Kidney epithelial cell (primary cell): ENCODE data around the gene RAP1GDS1. TPM values are rescaled to one million over a fixed set of nuclear protein-coding genes. Genes with fewer than 3 reads are reported as not detected.

Experiments
- DNase-seq: peaks from one replicate; pipeline ENCODE4 v3.0.0-alpha.2; 2010; ENCODE audit warnings: low read depth
- H3K27me3 ChIP-seq: 2 replicates; pipeline ENCODE4 v1.6.0; 2011; ENCODE audit warnings: low read length; ENCODE audit not compliant: control insufficient read depth, insufficient read depth
- H3K36me3 ChIP-seq: 2 replicates; pipeline ENCODE4 v1.5.1; 2011; ENCODE audit warnings: low read length; ENCODE audit not compliant: control insufficient read depth, insufficient read depth
- H3K4me3 ChIP-seq: 2 replicates; pipeline ENCODE4 v1.5.1; 2011; ENCODE audit warnings: low read depth, mild to moderate bottlenecking, control low read depth, low read length
- total RNA-seq: library from RNA; depleted of rRNA; stranded (reverse); fragments of >200 nt; gene quantifications from 2 replicates; pipeline ENCODE4 v1.2.3, GENCODE V29; 2015
- TF ChIP-seq, protein P1 (sequence below): IDR thresholded peaks from 2 replicates; pipeline ENCODE4 v1.5.1; 2011; ENCODE audit warnings: mild to moderate bottlenecking, moderate library complexity, low read length, control low read depth, inconsistent platforms; ENCODE audit not compliant: insufficient read depth, poor library complexity, severe bottlenecking

The RAP1GDS1 gene
- total RNA-seq, 1 donor from 2014 or later: 53.3 TPM

- peaks cover 1% of the 10 kb centered on the region for H3K36me3 ChIP-seq
- DNase-seq: peak; percentile 79
- no peaks in the 10 kb centered on the region for H3K27me3 ChIP-seq
- H3K4me3 ChIP-seq: no peak overlapping the region
- TF ChIP-seq, protein P1, sequence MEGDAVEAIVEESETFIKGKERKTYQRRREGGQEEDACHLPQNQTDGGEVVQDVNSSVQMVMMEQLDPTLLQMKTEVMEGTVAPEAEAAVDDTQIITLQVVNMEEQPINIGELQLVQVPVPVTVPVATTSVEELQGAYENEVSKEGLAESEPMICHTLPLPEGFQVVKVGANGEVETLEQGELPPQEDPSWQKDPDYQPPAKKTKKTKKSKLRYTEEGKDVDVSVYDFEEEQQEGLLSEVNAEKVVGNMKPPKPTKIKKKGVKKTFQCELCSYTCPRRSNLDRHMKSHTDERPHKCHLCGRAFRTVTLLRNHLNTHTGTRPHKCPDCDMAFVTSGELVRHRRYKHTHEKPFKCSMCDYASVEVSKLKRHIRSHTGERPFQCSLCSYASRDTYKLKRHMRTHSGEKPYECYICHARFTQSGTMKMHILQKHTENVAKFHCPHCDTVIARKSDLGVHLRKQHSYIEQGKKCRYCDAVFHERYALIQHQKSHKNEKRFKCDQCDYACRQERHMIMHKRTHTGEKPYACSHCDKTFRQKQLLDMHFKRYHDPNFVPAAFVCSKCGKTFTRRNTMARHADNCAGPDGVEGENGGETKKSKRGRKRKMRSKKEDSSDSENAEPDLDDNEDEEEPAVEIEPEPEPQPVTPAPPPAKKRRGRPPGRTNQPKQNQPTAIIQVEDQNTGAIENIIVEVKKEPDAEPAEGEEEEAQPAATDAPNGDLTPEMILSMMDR: no peak
Observed at GRCh38 chr4:98421111-98421510, 159.9 kb downstream of the RAP1GDS1 start.

DNA sequence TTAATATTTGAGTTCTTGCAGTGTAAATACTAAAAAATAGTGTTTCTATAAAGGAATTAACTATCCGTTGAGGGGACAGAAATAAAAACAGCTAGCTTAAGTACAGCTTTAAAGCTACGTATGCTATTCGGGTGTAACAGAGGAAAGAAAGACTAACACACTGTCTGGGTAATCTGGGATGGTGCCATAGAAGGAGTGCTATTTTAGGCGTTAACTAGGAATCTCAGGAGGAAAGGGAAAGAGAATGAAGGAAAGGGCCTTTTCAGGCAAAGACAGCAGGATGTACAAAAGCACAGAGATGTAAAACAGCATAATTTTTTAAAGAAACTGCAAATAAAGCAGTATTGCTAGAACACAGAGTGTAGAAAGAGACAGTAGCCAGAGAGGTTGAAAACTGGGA lies 161.8 kb downstream of the RAP1GDS1 start:
- no peak for DNase-seq
- Histone ChIP-seq H3K27me3 (no peaks in the 10 kb centered on the region), H3K36me3 (peaks cover 1% of the 10 kb centered on the region), H3K4me3 (no peak overlapping the region)
- TF ChIP-seq, protein P1: no peak

GRCh38 chr4:98430708-98431403 lies 169.7 kb downstream of the RAP1GDS1 start:
- H3K4me3 ChIP-seq: no peak overlapping the region

GRCh38 chr4:98433691-98434090 lies 172.5 kb downstream of the RAP1GDS1 start:
- no peak for DNase-seq
- no peak overlapping the region for H3K4me3 ChIP-seq
- H3K27me3 ChIP-seq: no peaks in the 10 kb centered on the region
- TF ChIP-seq, protein P1: no peak
- no peaks in the 10 kb centered on the region for H3K36me3 ChIP-seq

More at GRCh38 chr4:98430708-98431403, 169.7 kb downstream of the RAP1GDS1 start:
- TF ChIP-seq, protein P1: no peak
- Histone ChIP-seq H3K36me3 (no peaks in the 10 kb centered on the region), H3K27me3 (no peaks in the 10 kb centered on the region)
- DNase-seq: peak; percentile 96

- Histone ChIP-seq H3K27me3 (no peaks in the 10 kb centered on the region), H3K4me3 (no peak overlapping the region), H3K36me3 (no peaks in the 10 kb centered on the region)
- no peak for DNase-seq
- TF ChIP-seq, protein P1: no peak
Observed at GRCh38 chr4:98434816-98435215, 173.6 kb downstream of the RAP1GDS1 start.

- TF ChIP-seq, protein P1: no peak
- no peak for DNase-seq
- no peaks in the 10 kb centered on the region for H3K27me3 ChIP-seq
- H3K4me3 ChIP-seq: no peak overlapping the region
- no peaks in the 10 kb centered on the region for H3K36me3 ChIP-seq
Observed at GRCh38 chr4:98444371-98444770, 183.2 kb downstream of the RAP1GDS1 start.
